GM12801 (cell line): ENCODE measurements around the gene CHPF2.

ENCODE experiments used
- TF ChIP-seq, protein P1 (sequence below): IDR thresholded peaks from one replicate; pipeline ENCODE4 v1.5.1; 2011; ENCODE audit warnings: control low read depth; ENCODE audit not compliant: insufficient read length; ENCODE audit errors: extremely low read depth

CHPF2 gene

DNA sequence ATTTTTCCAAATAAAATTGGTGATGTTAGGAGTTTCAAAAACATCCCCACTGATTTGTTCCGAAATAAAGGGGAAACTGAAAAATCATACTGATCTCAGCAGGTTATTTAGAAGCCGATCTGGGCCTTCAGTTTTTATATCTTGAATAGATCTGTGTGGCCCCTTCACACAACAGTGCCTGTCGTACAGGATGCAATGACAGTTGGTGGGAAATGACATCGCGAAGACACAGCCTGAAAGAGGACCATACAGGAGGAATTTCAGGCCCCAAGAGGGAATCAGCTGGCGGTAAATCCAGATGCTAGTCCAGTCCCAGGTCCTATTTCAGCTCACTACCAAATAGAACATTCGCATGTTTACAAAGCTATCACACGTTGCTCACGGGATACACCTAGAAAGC, 25.0 kb upstream of the CHPF2 start:
- TF ChIP-seq, protein P1, sequence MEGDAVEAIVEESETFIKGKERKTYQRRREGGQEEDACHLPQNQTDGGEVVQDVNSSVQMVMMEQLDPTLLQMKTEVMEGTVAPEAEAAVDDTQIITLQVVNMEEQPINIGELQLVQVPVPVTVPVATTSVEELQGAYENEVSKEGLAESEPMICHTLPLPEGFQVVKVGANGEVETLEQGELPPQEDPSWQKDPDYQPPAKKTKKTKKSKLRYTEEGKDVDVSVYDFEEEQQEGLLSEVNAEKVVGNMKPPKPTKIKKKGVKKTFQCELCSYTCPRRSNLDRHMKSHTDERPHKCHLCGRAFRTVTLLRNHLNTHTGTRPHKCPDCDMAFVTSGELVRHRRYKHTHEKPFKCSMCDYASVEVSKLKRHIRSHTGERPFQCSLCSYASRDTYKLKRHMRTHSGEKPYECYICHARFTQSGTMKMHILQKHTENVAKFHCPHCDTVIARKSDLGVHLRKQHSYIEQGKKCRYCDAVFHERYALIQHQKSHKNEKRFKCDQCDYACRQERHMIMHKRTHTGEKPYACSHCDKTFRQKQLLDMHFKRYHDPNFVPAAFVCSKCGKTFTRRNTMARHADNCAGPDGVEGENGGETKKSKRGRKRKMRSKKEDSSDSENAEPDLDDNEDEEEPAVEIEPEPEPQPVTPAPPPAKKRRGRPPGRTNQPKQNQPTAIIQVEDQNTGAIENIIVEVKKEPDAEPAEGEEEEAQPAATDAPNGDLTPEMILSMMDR: no peak

DNA sequence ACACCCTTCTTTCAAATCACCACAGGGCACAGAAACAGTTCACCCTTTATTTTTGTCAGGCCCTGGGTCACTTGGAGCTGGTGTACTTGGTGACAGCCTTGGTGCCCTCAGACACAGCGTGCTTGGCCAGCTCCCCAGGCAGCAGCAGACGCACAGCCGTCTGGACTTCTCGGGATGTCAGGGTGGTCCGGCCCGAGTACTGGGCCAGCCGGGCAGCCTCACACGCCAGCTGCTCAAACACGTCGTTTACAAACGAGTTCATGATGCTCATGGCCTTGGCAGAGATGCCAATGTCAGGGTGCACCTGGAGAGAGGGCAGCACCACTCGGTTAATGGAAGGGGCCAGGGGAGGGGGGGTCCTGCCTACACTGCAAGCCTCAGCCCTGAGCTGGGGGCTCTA, 24.5 kb upstream of the CHPF2 start:
- TF ChIP-seq, protein P1: no peak

DNA sequence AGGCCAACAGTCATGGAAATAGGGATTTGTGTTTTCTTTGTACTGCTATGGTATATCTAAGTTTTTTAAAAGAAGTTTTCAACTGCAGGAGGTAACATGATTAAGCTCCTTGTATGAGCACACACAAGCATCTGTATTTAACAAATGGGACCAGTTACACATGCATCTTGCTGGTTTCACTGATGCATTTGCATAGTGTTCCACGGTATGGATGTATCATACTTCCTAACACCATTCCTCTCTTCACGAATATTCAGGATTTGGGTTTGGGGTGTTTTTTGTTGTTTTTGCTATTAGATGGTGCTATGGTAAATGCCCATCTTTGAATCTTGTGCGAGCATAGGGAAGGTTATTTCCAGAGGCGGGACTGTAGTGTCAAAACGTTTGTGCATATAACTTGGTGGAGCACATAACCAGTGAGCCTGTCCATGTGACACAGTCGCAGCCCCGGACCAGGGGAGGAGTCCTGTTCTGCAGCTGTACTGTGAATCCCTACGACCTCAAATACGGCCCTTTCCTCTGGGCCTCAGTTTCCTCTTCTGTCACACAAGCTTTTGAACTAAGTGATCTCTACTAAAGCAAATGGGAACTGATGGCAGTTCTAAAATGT, 23.9 kb upstream of the CHPF2 start:
- TF ChIP-seq, protein P1: no peak

DNA sequence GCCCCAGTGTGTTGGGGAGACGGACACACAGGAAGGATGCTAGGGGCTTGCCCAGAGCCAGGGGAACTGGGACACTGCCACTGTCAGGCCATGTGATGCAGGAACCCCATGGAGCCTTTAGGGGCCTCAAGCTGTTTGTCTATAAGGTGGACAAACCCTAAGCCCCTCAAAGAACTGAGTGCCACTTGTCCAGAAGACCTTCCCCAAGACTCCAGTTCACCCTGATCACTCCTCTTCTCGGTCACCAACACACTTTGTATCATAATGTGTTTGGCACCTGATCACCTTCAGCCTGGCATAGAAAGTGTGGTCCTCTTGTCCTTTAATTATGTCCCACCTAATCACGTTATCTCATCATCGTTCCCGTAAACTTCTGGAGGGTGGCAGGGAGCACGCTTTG, 22.7 kb upstream of the CHPF2 start:
- TF ChIP-seq, protein P1: no peak

DNA sequence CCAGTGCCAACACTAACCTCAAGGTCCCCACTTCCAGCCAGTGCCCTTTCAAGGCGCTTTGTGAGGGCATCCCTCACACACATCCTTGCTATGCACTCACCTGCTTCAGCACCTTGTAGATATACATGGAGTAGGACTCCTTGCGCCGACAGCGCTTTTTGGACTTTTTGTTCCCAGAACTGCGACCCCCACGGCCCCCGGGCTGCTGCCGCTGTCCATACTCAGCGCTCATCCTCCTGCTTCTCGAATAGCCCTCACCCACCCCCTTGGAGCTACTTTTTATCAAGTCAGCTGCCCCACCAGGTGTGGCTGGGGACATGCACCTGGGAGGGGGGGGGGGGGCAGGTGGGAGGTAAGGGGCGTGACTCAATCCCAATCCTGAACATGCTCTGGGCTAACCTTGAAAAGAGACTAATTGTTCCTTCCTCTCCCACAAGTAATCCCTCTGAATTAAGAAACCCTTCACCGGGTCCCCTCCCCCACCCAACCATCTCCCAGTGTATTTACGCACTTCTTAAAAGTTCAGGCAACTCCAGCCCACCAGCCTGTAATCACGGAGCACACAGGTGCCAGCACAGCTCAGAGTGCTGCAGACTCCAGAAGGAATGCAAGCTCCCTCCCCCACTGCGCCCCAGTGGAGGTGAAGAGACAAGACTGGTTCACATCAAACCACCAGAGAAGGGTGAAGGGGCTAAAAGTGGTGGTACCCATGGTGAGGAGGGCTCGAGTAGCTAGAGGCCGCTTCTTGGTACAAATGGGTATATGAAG, 22.0 kb upstream of the CHPF2 start, which contains the start of gene H2BK1:
Gene H2BK1 (minus strand): TSS at position 402 of the 768 bp plus-strand sequence. CDS start 170 bp downstream, at position 232.
- TF ChIP-seq, protein P1: no peak

DNA sequence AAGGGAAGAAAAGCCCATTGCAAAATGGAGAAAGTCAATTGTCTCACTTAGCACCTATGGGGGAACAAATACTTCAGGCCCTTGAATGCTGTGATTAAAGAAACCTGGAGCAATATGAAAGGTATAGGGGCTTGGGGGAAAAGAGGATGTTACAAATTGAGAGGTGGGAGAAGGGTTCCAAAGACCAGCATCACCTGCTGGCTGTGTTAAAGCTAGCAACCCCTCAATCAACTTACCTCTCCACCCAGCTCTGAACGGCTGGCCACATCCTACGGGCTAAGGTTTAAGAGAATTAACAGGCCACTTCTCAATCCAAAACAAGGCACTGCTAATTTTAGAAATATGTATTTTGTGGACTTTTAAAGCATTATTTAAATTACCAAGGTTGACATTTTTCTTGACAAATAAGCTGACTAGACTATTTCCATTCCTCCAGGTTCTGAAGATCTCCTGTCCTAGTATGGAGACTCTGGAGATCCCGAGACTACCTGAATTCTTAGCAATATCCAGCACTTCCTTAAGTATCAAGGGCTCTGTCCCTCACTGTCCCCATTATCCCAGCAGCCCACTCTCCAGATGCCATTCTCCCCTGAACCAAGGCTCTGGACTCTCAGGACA, 21.0 kb upstream of the CHPF2 start:
- TF ChIP-seq, protein P1: no peak

DNA sequence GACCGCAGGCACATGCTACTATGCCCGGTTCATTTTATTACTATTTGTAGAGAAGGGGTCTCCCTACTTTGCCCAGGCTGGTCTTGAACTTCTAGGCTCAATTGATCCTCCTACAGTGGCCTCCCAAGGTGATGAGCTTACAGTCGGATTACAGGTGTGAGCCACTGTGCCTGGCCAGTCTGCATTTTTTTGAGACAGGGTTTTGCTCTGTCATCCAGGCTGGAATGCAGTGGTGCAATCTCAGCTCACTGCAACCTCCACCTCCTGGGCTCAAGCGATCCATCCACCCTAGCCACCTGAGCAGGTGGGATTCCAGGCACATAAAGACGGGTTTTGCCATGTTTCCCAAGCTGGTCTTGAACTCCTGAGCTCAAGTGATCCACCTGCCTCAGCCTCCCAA, 19.7 kb upstream of the CHPF2 start:
- TF ChIP-seq, protein P1: no peak
